Transverse colon (tissue), 4 donors: ENCODE results near the gene TAS2R4. TPM values are rescaled to one million over a fixed set of nuclear protein-coding genes. Genes with fewer than 3 reads are reported as not detected.
"Not testable (repeated sequence)": the region's sequence is repeated elsewhere in the genome, so short reads cannot be mapped to it uniquely, and the experiment has no call there.

Experiments
- DNase-seq: peaks from one replicate; pipeline ENCODE4 v3.0.0-alpha.2; 2019
- H3K27ac ChIP-seq, 4 donors: fragments of 200-600 bp; sonication (generic); 2 replicates each; pipeline ENCODE4 v1.5.1; 2016 to 2018; ENCODE audit warnings: inconsistent platforms in 4 of 4
- H3K27me3 ChIP-seq: fragments of 200-600 bp; sonication (generic); 2 replicates; pipeline ENCODE4 v1.5.1; 2017; ENCODE audit warnings: inconsistent platforms
- H3K36me3 ChIP-seq, 4 donors: fragments of 200-600 bp; sonication (generic); 2 replicates each; pipeline ENCODE4 v1.5.1; 2017 to 2019; ENCODE audit warnings: inconsistent platforms in 4 of 4
- H3K4me1 ChIP-seq, 4 donors: fragments of 200-600 bp; sonication (generic); 2 replicates each; pipeline ENCODE4 v1.5.1; 2017 to 2020; ENCODE audit warnings: inconsistent platforms in 4 of 4
- H3K4me3 ChIP-seq, 4 donors: fragments of 200-600 bp; sonication (generic); 1 replicate in 1 of 4; 2 replicates in 3 of 4; pipeline versions ENCODE4 v1.5.1 to v1.6.1; 2017 to 2019; ENCODE audit warnings: inconsistent platforms in 4 of 4
- H3K9me3 ChIP-seq, 2 donors: fragments of 200-600 bp; sonication (generic); 2 replicates each; pipeline ENCODE4 v1.5.1; 2017 to 2019; ENCODE audit warnings: inconsistent platforms in 2 of 2
- EP300 ChIP-seq: sonication (generic); formaldehyde crosslinking; IDR thresholded peaks from one replicate; pipeline ENCODE4 v1.6.1; 2017; ENCODE audit warnings: antibody characterized with exemption, low read depth
- POLR2A ChIP-seq: fragments of 450-650 bp; IDR thresholded peaks from one replicate; pipeline ENCODE4 v1.6.1; 2016; ENCODE audit warnings: antibody characterized with exemption, mild to moderate bottlenecking, moderate library complexity
- POLR2AphosphoS5 ChIP-seq, 3 donors: sonication (generic); formaldehyde crosslinking; IDR thresholded peaks; one replicate each; pipeline ENCODE4 v1.6.1; 2016; ENCODE audit warnings: antibody characterized with exemption in 3 of 3
- WGBS, 2 donors: methylation state at CpG; one replicate each; pipeline ENCODE4 v1.1.5; 2018; ENCODE audit warnings: low coverage in 1 of 2; 5-methylcytosine and 5-hydroxymethylcytosine counted together
- in situ Hi-C, 4 donors: fragments of 200-750 bp; cut with MboI; loops; one replicate each; pipeline versions ENCODE4 v1.15.0 to v1.15.1; 2017; ENCODE audit warnings: low sequenced_read_pairs in 3 of 4, low pct_ligation_motif_present in 1 of 4, low pct_unique_long_range_greater_than_20kb in 1 of 4
- intact Hi-C: fragments of 100-400 bp; cut with DNase I; formaldehyde crosslinking; loops from one replicate; pipeline ENCODE4 v1.15.1; 2023; ENCODE audit warnings: low total_unique reads
- small RNA-seq, 4 donors: library from RNA; depleted of rRNA; stranded (forward); fragments of <200 nt; gene quantifications; one replicate each; pipeline ENCODE3, GENCODE V24; 2016
- total RNA-seq, 4 donors: library from RNA; depleted of rRNA; stranded (reverse); fragments of >200 nt; gene quantifications; one replicate each; pipeline ENCODE4 v1.1.0, GENCODE V29; 2016
- TF ChIP-seq, protein P1 (sequence below), 5 experiments: fragments of 200-600 bp in 3 of 5; fragments of 450-650 bp in 2 of 5; sonication (generic) in 3 of 5; IDR thresholded peaks; 1 replicate in 2 of 5; 2 replicates in 3 of 5; pipeline ENCODE4 v1.5.1; 2016 to 2017; ENCODE audit warnings: antibody characterized with exemption in 5 of 5, inconsistent platforms in 3 of 5, mild to moderate bottlenecking in 2 of 5, moderate library complexity in 1 of 5

The TAS2R4 gene
- total RNA-seq, 4 donors from 2014 or later = 1.2 to 3.5 (median 2.5) TPM

DNA sequence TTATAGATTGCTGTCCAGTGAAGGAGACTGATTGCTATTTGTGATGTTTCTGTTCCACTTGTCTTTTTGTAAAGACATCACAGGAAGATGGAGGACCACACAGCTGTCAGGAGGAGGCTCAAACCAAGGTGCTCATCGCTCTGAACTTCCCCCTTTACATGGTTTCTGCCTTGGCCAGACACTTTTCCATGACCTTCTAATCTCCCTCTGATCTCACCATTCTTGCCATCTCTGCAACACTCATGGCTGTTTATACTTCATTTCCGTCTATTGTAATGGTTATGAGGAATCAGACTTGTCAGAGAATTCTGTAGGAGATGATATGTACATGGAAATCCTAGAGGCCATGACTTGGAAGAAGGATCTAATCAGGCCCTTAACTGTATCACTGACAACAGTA lies 11.8 kb downstream of the TAS2R4 start:
- no peak overlapping the region for H3K27ac ChIP-seq
- H3K9me3 ChIP-seq = no peaks in the 10 kb centered on the region
- in situ Hi-C loops = no loop called here
- no peak for DNase-seq
- H3K36me3 ChIP-seq = no peaks in the 10 kb centered on the region
- TF ChIP-seq POLR2AphosphoS5 (IDR thresholded peaks at IDR 0.05) (no peak), EP300 (no peak), POLR2A (no peak)
- TF ChIP-seq, protein P1, sequence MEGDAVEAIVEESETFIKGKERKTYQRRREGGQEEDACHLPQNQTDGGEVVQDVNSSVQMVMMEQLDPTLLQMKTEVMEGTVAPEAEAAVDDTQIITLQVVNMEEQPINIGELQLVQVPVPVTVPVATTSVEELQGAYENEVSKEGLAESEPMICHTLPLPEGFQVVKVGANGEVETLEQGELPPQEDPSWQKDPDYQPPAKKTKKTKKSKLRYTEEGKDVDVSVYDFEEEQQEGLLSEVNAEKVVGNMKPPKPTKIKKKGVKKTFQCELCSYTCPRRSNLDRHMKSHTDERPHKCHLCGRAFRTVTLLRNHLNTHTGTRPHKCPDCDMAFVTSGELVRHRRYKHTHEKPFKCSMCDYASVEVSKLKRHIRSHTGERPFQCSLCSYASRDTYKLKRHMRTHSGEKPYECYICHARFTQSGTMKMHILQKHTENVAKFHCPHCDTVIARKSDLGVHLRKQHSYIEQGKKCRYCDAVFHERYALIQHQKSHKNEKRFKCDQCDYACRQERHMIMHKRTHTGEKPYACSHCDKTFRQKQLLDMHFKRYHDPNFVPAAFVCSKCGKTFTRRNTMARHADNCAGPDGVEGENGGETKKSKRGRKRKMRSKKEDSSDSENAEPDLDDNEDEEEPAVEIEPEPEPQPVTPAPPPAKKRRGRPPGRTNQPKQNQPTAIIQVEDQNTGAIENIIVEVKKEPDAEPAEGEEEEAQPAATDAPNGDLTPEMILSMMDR (IDR thresholded peaks at IDR 0.05) = no peak
- intact Hi-C loops = no loop called here
- no peaks in the 10 kb centered on the region for H3K27me3 ChIP-seq
- H3K4me1 ChIP-seq = no peaks in the 10 kb centered on the region
- no peak overlapping the region for H3K4me3 ChIP-seq
- WGBS, 2 donors = 91 to 95% methylated on average over 2 of the region's 2 CpGs

DNA sequence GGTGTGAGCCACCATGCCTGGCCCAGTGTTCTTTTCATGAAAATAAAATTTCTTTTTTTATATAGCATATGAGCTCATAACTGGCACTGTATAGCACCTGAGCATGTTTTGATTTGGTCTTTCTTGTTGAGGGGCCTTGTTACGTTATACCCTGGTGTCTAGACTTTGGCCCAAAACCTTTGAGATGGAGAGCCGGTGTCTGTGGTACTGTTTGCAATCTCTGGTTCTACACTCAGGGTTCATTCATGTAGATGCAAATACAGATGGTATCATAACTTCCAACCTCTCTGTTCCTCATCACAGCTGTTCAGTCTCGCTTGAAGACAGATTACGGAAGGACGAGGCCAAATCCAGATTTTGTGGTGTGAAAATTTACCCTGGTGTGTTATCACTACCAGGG lies 13.4 kb downstream of the TAS2R4 start, which contains the start of gene TAS2R5:
TAS2R5 (plus strand) TSS at position 301 of the 400 bp plus-strand sequence. CDS start 145 bp downstream, outside the sequence.
- H3K36me3 ChIP-seq = no peaks in the 10 kb centered on the region
- no peaks in the 10 kb centered on the region for H3K9me3 ChIP-seq
- no peak within 1 kb of the TSS for H3K27ac ChIP-seq
- DNase-seq = no peak
- WGBS, 2 donors = 74 to 80% methylated on average over 2 to 5 of the region's 5 CpGs
- intact Hi-C loops = no loop called here
- TF ChIP-seq POLR2A (no peak), EP300 (no peak), POLR2AphosphoS5 (IDR thresholded peaks at IDR 0.05) (no peak)
- TF ChIP-seq, protein P1 (IDR thresholded peaks at IDR 0.05) = no peak
- no peaks in the 10 kb centered on the region for H3K4me1 ChIP-seq
- H3K4me3 ChIP-seq = no peak within 1 kb of the TSS
- in situ Hi-C loops = no loop called here
- no peaks in the 10 kb centered on the region for H3K27me3 ChIP-seq

DNA sequence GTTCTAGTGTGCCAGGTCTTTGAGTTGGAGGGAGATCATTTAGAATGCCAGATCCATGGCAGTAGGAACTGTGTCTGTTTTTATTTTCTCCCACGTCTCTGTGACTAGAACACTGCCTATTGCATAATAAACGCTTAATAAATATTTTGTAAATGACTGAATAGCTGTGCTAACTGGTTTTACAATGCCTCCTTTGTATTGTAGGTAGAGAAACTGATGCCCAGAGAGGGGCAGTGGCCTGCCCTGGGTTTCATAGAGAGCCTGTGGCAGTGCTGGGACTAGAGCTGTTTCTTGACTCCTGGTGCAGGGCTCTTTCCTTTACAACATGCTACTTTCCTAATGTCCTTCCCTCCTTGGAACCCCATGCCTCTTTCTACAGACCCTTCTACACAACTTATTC lies 16.1 kb downstream of the TAS2R4 start:
- H3K27ac ChIP-seq = no peak overlapping the region
- 77 to 100% methylated on average over 1 to 2 of the region's 2 CpGs for WGBS, 2 donors
- H3K9me3 ChIP-seq = no peaks in the 10 kb centered on the region
- no peak for DNase-seq
- no peak for TF ChIP-seq POLR2AphosphoS5 (IDR thresholded peaks at IDR 0.05)
- H3K36me3 ChIP-seq = no peaks in the 10 kb centered on the region
- H3K27me3 ChIP-seq = no peaks in the 10 kb centered on the region
- no peaks in the 10 kb centered on the region for H3K4me1 ChIP-seq
- in situ Hi-C loops = no loop called here
- intact Hi-C loops = no loop called here
- H3K4me3 ChIP-seq = no peak overlapping the region

- in situ Hi-C loops (no loop called here), intact Hi-C loops (no loop called here)
- Histone ChIP-seq H3K36me3 (peaks cover 0 to 2% (median 0%) of the 10 kb centered on the region in 4 donors), H3K9me3 (peaks cover 31 to 37% of the 10 kb centered on the region in 2 donors), H3K4me1 (no peaks in the 10 kb centered on the region), H3K27ac (no peak overlapping the region), H3K4me3 (no peak overlapping the region), H3K27me3 (no peaks in the 10 kb centered on the region)
- 86 to 89% methylated on average over 1 of the region's 1 CpG for WGBS, 2 donors
- DNase-seq = no peak
- TF ChIP-seq POLR2A = no peak
- TF ChIP-seq, protein P1 (IDR thresholded peaks at IDR 0.05) = no peak
- TF ChIP-seq EP300 = no peak
- no peak for TF ChIP-seq POLR2AphosphoS5 (IDR thresholded peaks at IDR 0.05)
Observed at GRCh38 chr7:141820067-141820466, 43.6 kb downstream of the TAS2R4 start.

- H3K4me3 ChIP-seq, H3K27ac ChIP-seq, H3K36me3 ChIP-seq, intact Hi-C loops, DNase-seq, in situ Hi-C loops, H3K27me3 ChIP-seq, H3K4me1 ChIP-seq: not testable (repeated sequence)
- H3K9me3 ChIP-seq = peaks cover 31 to 37% of the 10 kb centered on the region in 2 donors
Observed at GRCh38 chr7:141822432-141822831, 46.0 kb downstream of the TAS2R4 start.

Small RNAs within 50 kb of the gene (small RNA-seq; reads per million reads assigned to genes)
- 0 reads per million in 4 donors for gene RNU1-82P

Other genes with a start within 250 kb of the TAS2R4 start
- 10 to 100 TPM in 3 of 4 donors, 1 to 10 TPM in 1; 5.4 to 22.8 (median 19.1) TPM for gene AGK, start 225.3 kb upstream of the TAS2R4 start, total RNA-seq
- gene DENND11, start 74.5 kb upstream of the TAS2R4 start, total RNA-seq = 10 to 100 TPM; 13.1 to 43.8 (median 30.7) TPM
- gene WEE2, start 68.3 kb upstream of the TAS2R4 start, total RNA-seq = not detected
- gene SSBP1, start 38.3 kb upstream of the TAS2R4 start, total RNA-seq = 10 to 100 TPM; 12.9 to 83.8 (median 50.7) TPM
- 1 to 10 TPM in 3 of 4 donors, not detected in 1; 2.3 to 7.5 (median 2.6) TPM for gene TAS2R3, start 12.6 kb upstream of the TAS2R4 start, total RNA-seq
- 1 to 10 TPM in 3 of 4 donors, not detected in 1; 1.2 to 7.5 (median 1.4) TPM for gene TAS2R5, start 13.5 kb downstream of the TAS2R4 start, total RNA-seq
- not detected for gene PRSS37, start 64.8 kb downstream of the TAS2R4 start, total RNA-seq
- not detected for gene OR9A4, start 139.7 kb downstream of the TAS2R4 start, total RNA-seq
- gene CLEC5A, start 170.3 kb downstream of the TAS2R4 start, total RNA-seq = under 1 TPM in 1 of 4 donors, not detected in 3; 0.48 TPM
- gene TAS2R38, start 197.1 kb downstream of the TAS2R4 start, total RNA-seq = not detected
- 1 to 10 TPM in 3 of 4 donors, under 1 TPM in 1; 0.20 to 6.4 (median 2.0) TPM for gene MGAM, start 219.2 kb downstream of the TAS2R4 start, total RNA-seq